Neuron (in vitro differentiated cells): ENCODE measurements around the gene PSMA7.

Source experiments
- H2AFZ ChIP-seq: one replicate; pipeline ENCODE4 v1.6.1; 2013; ENCODE audit warnings: low read depth, mild to moderate bottlenecking, inconsistent platforms, low read length, moderate library complexity
- H3K27me3 ChIP-seq: one replicate; pipeline ENCODE4 v1.6.1; 2013; ENCODE audit warnings: low read length; ENCODE audit not compliant: insufficient read depth
- H3K36me3 ChIP-seq: one replicate; pipeline ENCODE4 v1.6.1; 2013; ENCODE audit warnings: low read length; ENCODE audit not compliant: insufficient read depth
- H3K4me1 ChIP-seq: one replicate; pipeline ENCODE4 v1.6.1; 2013; ENCODE audit warnings: low read length; ENCODE audit not compliant: insufficient read depth
- H3K4me3 ChIP-seq: 2 replicates; pipeline ENCODE4 v1.5.1; 2013; ENCODE audit warnings: mild to moderate bottlenecking, low read length, moderate library complexity
- H3K9me3 ChIP-seq: one replicate; pipeline ENCODE4 v1.6.1; 2013; ENCODE audit warnings: low read length

PSMA7 gene

DNA sequence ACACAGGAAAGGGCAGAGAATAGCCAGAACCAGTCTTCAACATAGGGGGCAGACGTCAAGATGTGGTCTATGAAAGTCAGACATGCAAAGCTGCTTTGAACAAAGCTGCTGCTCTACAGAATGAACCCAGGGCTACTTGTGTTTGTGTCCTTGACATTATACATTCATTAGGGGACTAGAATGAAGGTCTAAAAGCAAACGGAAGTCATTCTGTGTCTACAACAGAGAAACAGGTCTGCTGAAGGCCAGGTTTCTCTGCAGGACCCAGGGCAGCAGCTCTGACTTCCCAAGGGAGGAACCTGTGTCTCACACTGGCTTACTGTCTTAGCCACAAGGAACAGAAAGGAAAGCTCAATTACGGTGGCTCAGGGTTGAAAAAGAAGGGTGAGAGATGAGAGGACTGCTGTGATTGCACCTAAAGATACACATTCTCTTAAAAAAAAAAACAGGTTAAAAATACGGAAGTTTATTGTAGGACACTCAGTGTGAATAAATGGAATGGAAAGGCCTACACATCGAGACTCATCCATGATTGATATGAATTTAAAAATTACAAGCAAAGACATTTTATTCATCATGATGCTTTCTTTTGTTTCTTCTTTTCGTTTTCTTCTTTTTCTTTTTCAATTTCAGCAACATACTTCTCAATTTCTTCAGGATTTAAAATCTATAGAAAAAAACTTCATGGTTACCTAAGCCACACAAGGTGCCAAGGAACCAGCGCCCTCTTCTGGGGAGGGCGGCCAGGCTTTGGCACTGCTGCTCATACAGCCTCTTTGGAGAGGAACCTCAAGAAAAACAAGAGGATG is 6.7 kb downstream of the PSMA7 start:
- Histone ChIP-seq H3K9me3 (no peaks in the 10 kb centered on the region), H3K4me3 (no peak overlapping the region), H2AFZ (no peak overlapping the region), H3K36me3 (peaks cover 93% of the 10 kb centered on the region), H3K27me3 (no peaks in the 10 kb centered on the region), H3K4me1 (peaks cover 6% of the 10 kb centered on the region)

DNA sequence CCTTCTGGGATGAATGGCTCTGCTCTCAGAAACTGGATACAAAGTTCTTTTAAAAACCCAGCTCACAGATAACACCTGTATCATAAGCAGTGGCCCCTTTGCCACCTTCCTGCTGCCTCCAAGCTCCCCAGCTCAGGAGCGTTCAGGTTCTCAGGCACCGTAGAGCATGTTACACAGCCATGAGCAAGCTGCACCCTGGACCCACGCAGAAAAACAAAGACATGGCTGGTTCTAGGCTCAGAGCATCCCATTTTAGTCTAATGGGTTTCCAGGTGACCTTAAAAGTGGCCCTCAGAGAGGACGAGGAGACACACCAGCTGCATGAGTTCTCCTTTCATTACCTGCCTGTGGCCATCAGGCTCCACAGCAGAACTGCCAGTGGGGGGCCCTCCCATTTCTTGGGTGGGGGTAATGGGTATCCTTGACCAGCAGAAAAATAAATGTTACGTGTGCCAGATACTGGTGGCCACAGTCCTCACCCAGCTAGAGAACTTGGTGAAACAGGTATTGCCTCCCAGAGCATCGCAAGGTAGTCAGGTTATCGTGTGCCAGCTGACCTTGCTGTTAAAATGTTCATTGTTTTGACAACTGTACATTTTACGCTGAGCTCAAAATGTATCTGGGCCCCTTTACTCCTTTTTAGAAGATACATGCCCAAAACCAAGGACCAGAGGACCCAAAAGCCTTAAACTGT is 7.5 kb downstream of the PSMA7 start:
- Histone ChIP-seq H3K4me1 (no peaks in the 10 kb centered on the region), H3K27me3 (no peaks in the 10 kb centered on the region), H3K9me3 (no peaks in the 10 kb centered on the region), H3K4me3 (no peak overlapping the region), H3K36me3 (peaks cover 94% of the 10 kb centered on the region), H2AFZ (no peak overlapping the region)

DNA sequence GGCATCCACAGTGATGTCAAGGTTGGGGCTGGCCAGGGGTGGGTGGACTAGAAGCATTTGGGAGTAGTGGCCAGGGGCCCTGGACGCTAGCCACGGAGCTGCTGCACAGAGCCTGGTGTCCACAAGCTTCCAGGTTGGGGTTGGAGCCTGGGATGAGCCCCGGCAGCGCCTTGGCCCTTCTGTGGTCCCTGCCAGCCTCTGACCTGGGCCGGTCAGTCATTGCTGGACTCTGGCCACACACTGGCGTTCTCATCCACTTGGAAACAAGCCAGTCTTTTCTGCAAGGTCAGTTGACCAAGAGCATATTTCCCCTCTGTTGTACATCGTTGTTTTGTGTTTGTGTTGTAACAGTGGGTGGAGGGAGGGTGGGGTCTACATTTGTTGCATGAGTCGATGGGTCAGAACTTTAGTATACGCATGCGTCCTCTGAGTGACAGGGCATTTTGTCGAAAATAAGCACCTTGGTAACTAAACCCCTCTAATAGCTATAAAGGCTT is 8.4 kb downstream of the PSMA7 start:
- no peaks in the 10 kb centered on the region for H3K9me3 ChIP-seq
- H3K4me3 ChIP-seq, result no peak overlapping the region
- no peaks in the 10 kb centered on the region for H3K27me3 ChIP-seq
- H2AFZ ChIP-seq, result no peak overlapping the region
- peaks cover 95% of the 10 kb centered on the region for H3K36me3 ChIP-seq
- no peaks in the 10 kb centered on the region for H3K4me1 ChIP-seq

DNA sequence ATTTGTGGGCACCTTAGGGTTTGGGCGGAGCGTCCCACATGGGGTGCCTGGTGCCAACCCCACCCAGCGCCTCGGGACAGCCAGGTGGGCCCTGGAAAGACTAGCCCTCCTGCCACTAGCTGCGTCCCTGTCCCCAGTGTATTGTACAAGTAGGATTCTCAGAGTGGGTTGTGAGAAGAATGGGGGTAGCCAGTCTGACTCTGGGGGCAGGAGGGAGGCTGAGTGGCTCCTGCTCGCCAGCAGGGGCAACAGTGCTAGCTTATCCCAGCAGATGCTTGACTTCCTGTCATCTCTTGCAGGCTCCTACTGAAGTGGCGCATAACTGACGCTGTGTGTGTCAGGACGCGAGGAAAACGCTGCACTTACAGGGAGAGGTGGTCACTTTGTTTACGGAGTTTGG is 9.3 kb downstream of the PSMA7 start:
- Histone ChIP-seq H3K27me3 (no peaks in the 10 kb centered on the region), H3K36me3 (peaks cover 95% of the 10 kb centered on the region), H3K9me3 (no peaks in the 10 kb centered on the region), H3K4me1 (no peaks in the 10 kb centered on the region), H2AFZ (no peak overlapping the region), H3K4me3 (no peak overlapping the region)

DNA sequence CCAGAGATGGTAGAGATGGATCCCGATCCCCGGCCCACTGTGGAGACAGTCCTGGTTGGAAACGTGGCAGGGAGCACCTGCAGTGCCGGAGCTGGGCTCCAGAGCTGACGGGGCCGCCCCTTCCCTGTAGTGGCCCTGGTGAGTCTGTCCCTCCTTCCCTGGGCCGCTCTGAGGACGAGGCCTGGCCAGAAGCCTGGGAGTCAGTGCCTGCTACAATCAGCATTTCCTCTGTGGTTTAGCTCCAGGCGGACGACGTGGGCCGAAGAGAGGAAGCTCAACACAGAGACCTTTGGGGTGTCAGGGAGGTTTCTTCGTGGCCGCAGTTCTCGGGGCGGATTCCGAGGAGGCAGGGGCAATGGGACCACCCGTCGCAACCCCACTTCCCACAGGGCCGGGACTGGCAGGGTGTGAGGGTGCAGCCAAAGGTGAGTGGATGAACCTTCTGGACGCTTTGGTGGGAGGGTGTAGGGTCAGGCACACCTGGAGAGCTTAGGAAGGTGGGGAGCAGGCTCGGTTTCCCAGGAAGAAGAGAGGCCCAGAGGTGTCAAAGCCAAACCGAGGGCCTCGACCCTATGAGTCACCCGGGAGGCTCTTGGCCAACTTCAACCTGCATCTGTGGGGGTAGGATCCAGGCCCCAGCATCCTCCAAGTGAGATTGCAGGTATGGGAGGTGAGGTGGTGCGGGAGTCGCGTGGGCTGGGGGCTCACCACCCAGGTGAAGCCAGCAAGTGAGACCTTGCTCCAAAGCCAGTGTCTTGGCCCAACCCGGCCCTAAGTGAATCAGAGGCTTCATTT is 9.9 kb downstream of the PSMA7 start:
- Histone ChIP-seq H3K36me3 (peaks cover 97% of the 10 kb centered on the region), H3K4me1 (no peaks in the 10 kb centered on the region), H3K27me3 (no peaks in the 10 kb centered on the region), H3K4me3 (no peak overlapping the region), H2AFZ (no peak overlapping the region), H3K9me3 (no peaks in the 10 kb centered on the region)

DNA sequence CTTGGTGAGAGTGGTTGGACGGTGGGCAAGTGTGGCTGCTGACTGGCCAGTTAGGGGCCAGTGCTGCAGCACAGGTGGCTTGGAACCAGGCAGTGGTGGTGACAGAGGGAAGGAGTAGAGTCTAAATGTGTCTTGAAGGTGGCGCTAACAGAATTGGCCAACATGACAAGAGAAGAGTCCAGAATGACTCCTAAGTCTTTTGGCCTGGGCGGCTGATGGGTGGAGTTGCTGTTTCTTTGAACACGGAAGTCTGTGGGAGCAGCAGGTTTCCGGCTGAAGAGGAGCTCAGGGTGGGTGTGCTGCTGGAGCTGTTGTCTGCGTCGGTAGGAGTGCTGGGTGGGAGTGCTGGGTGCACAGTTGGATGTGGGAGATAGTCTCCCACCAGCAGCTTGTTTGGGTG is 10.8 kb downstream of the PSMA7 start:
- Histone ChIP-seq H3K4me1 (no peaks in the 10 kb centered on the region), H3K4me3 (no peak overlapping the region), H3K36me3 (peaks cover 97% of the 10 kb centered on the region), H3K9me3 (no peaks in the 10 kb centered on the region), H3K27me3 (no peaks in the 10 kb centered on the region), H2AFZ (no peak overlapping the region)

DNA sequence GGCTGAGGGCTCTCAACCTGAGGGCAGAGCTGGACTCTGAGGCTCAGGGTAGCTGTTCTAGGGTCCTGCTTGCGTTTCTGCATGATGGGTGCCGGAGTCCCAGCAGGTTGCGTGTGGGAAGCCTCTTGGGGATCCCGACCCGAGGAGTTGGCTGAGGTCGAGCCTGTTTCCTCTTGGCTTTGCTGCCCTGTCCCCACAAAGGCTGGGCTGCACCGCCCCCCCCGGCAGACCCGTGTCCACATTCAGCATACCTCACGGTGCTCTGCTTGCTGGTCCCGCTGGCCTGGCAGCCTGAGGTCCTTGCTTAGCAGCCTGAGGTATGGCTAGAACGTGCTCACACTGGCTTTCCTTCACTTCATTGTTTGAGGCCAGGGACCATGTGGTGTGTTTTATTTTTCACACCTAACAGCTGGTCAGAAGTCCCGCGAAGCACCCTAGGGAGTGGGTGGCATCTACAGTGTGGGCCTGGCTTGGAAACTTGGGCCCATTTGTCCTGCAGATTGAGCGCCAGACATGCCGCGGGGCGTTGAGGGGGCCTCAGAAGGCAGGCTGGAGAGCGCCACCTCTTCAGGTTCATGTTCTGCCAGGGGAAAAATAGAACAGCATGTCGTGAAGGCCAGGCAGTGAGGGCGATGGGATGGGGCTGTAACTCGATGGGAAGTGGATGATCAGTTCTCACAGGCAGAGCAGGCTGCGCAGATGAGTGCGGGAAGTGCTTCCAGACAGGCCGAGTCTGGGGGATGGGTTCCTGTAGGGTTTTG is 11.5 kb downstream of the PSMA7 start:
- no peak overlapping the region for H2AFZ ChIP-seq
- H3K9me3 ChIP-seq, result no peaks in the 10 kb centered on the region
- no peaks in the 10 kb centered on the region for H3K4me1 ChIP-seq
- no peaks in the 10 kb centered on the region for H3K27me3 ChIP-seq
- peaks cover 97% of the 10 kb centered on the region for H3K36me3 ChIP-seq
- no peak overlapping the region for H3K4me3 ChIP-seq

GRCh38 chr20:62129731-62130531 is 13.3 kb downstream of the PSMA7 start:
- Histone ChIP-seq H3K27me3 (no peaks in the 10 kb centered on the region), H3K4me3 (no peak overlapping the region), H3K9me3 (no peaks in the 10 kb centered on the region), H2AFZ (no peak overlapping the region), H3K36me3 (peaks cover 96% of the 10 kb centered on the region), H3K4me1 (no peaks in the 10 kb centered on the region)

DNA sequence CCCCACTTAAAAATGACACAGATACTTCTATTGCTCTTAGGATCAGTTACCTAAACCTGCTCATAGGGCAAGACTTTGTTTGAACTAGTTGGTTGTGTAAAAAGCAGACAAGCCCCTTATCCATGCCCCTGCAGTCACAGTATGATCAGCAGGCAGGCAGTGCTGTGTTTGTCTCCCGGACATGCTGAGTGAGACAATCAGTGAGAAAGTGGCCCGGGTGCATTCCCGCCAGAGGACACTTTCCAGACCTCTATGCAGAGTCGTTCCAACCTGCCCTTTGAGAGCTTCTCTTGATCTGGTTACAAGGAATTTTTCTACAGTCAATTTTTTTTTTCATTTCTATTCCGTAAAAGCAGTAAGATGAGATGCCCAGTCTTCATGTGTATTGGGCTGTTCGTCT is 14.7 kb downstream of the PSMA7 start:
- Histone ChIP-seq H3K9me3 (no peaks in the 10 kb centered on the region), H3K4me3 (no peak overlapping the region), H3K4me1 (peaks cover 12% of the 10 kb centered on the region), H3K36me3 (peaks cover 90% of the 10 kb centered on the region), H3K27me3 (no peaks in the 10 kb centered on the region), H2AFZ (no peak overlapping the region)

- peaks cover 82% of the 10 kb centered on the region for H3K36me3 ChIP-seq
- no peak overlapping the region for H3K4me3 ChIP-seq
- H3K27me3 ChIP-seq, result no peaks in the 10 kb centered on the region
- no peak overlapping the region for H2AFZ ChIP-seq
- peaks cover 16% of the 10 kb centered on the region for H3K4me1 ChIP-seq
- H3K9me3 ChIP-seq, result no peaks in the 10 kb centered on the region
Measured at GRCh38 chr20:62127799-62128198, 15.4 kb downstream of the PSMA7 start.

GRCh38 chr20:62126141-62126540 is 17.1 kb downstream of the PSMA7 start:
- Histone ChIP-seq H3K36me3 (peaks cover 66% of the 10 kb centered on the region), H3K9me3 (no peaks in the 10 kb centered on the region), H3K27me3 (no peaks in the 10 kb centered on the region), H3K4me1 (peaks cover 16% of the 10 kb centered on the region), H2AFZ (no peak overlapping the region), H3K4me3 (no peak overlapping the region)
